Measurements from ENCODE around the gene PRRT4.

DNA sequence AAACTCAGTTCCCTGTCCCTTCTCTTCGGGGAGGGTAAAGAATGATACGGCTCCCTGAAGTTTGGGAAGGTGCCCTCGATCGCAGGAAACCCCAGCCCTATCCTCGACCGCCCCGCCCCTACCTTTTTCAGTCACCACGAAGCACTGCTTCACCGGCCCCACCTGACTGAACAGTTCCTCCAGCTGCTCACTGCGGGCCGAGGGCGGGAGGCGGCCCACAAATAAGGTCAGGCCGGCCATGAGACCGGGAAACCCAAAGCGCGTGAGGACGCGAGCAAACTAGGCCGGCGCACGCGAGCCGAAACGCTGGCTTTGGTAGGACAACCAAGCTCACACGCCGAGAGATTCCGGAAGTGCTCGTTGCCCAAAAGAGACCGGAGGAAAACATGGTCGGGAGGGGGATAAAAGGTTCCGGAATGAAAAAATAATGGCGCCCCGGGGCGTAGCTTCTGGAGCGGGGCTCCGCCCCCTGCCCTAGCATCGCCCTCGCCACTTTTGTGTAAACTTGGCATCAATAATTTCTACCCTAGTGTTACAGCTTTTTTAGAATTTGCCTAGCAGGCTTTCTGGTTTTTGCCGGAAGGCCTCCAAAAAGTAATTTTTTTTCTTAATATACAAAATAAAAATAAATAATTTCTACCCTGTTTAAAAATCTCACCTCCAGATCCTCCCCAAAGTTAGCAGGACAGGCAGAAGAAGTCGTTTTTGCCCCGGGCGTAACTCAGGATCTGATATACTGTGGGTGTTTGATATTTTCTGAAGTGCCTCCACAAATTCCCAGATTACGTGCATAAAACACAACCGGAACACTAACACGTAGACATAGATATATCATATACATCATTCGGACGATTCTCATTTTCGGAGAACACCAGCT lies 17.7 kb downstream of the PRRT4 start, which contains the start of gene RBM28:
- TF ChIP-seq SMC3 (IDR thresholded peaks at IDR 0.05; ENCODE audit: low read depth, low read length), result no peak
- TF ChIP-seq, protein P1, sequence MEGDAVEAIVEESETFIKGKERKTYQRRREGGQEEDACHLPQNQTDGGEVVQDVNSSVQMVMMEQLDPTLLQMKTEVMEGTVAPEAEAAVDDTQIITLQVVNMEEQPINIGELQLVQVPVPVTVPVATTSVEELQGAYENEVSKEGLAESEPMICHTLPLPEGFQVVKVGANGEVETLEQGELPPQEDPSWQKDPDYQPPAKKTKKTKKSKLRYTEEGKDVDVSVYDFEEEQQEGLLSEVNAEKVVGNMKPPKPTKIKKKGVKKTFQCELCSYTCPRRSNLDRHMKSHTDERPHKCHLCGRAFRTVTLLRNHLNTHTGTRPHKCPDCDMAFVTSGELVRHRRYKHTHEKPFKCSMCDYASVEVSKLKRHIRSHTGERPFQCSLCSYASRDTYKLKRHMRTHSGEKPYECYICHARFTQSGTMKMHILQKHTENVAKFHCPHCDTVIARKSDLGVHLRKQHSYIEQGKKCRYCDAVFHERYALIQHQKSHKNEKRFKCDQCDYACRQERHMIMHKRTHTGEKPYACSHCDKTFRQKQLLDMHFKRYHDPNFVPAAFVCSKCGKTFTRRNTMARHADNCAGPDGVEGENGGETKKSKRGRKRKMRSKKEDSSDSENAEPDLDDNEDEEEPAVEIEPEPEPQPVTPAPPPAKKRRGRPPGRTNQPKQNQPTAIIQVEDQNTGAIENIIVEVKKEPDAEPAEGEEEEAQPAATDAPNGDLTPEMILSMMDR (conservative IDR thresholded peaks at IDR 0.05; ENCODE audit: low read depth, low read length), result no peak
- TF ChIP-seq MAFK (IDR thresholded peaks at IDR 0.05; ENCODE audit: low read depth, low read length), result no peak
- peak; percentile 75 for TF ChIP-seq POLR2A (IDR thresholded peaks at IDR 0.05; ENCODE audit: low read depth, low read length)
- TF ChIP-seq FOS (IDR thresholded peaks at IDR 0.05; ENCODE audit: low read depth, low read length), result no peak
- TF ChIP-seq BHLHE40 (IDR thresholded peaks at IDR 0.05; ENCODE audit: low read depth, low read length), result peak; percentile 93
- TF ChIP-seq CHD1 (IDR thresholded peaks at IDR 0.05; ENCODE audit: low read depth, low read length), result 0 out of 2 replicates have a peak, but pooled peaks have one; percentile 36
- no peak for TF ChIP-seq CEBPB (IDR thresholded peaks at IDR 0.05; ENCODE audit: low read depth, low read length)

Measured in IMR-90 (cell line).